Neural progenitor cell (in vitro differentiated cells): Measurements from ENCODE around the gene NDST1. TPM values are rescaled to one million over a fixed set of nuclear protein-coding genes. Genes with fewer than 3 reads are reported as not detected.
A peak's percentile ranks its signal among the peaks of the same experiment; 100 is the strongest.

Experiments used
- DNase-seq: peaks from one replicate; pipeline ENCODE4 v3.0.0-alpha.2; 2016; ENCODE audit warnings: low spot score
- H2AFZ ChIP-seq: fragments of 200-600 bp; sonication (generic); replicated peaks from 2 replicates; pipeline ENCODE4 v1.6.1; 2016; ENCODE audit warnings: antibody characterized with exemption
- H3F3A ChIP-seq: fragments of 200-600 bp; sonication (generic); 2 replicates; pipeline ENCODE4 v1.6.1; 2016; ENCODE audit warnings: antibody characterized with exemption, low read depth
- H3K27ac ChIP-seq: fragments of 200-600 bp; sonication (generic); 2 replicates; pipeline ENCODE4 v1.5.1; 2016; ENCODE audit warnings: mild to moderate bottlenecking
- H3K27me3 ChIP-seq: fragments of 200-600 bp; sonication (generic); 2 replicates; pipeline ENCODE4 v1.6.1; 2016; ENCODE audit warnings: mild to moderate bottlenecking, moderate library complexity
- H3K36me3 ChIP-seq: fragments of 200-600 bp; sonication (generic); 2 replicates; pipeline ENCODE4 v1.5.1; 2016
- H3K4me1 ChIP-seq: fragments of 200-600 bp; sonication (generic); 2 replicates; pipeline ENCODE4 v1.6.1; 2016; ENCODE audit warnings: mixed run types
- H3K4me2 ChIP-seq: fragments of 200-600 bp; sonication (generic); 2 replicates; pipeline ENCODE4 v1.6.1; 2016
- H3K4me3 ChIP-seq: fragments of 200-600 bp; sonication (generic); 2 replicates; pipeline ENCODE4 v1.5.1; 2016
- H3K79me2 ChIP-seq: fragments of 200-600 bp; sonication (generic); 2 replicates; pipeline ENCODE4 v1.6.1; 2016; ENCODE audit warnings: low read depth
- H3K9ac ChIP-seq: fragments of 200-600 bp; sonication (generic); 2 replicates; pipeline ENCODE4 v1.6.1; 2016
- H3K9me3 ChIP-seq: fragments of 200-600 bp; sonication (generic); 2 replicates; pipeline ENCODE4 v1.5.1; 2016; ENCODE audit warnings: low read depth
- H4K20me1 ChIP-seq: fragments of 200-600 bp; sonication (generic); 2 replicates; pipeline ENCODE4 v1.6.1; 2016; ENCODE audit warnings: low read depth
- H3K27ac Mint-ChIP-seq: 3 replicates; pipeline ENCODE4 v1.8.0; 2021; ENCODE audit warnings: mixed read lengths
- H3K27me3 Mint-ChIP-seq: 2 replicates; pipeline ENCODE4 v1.8.0; 2022; ENCODE audit warnings: low read depth, mild to moderate bottlenecking, inconsistent platforms, moderate library complexity, mixed read lengths; ENCODE audit not compliant: insufficient read depth
- H3K36me3 Mint-ChIP-seq: 3 replicates; pipeline ENCODE4 v1.8.0; 2021; ENCODE audit warnings: mixed read lengths
- H3K4me1 Mint-ChIP-seq: 3 replicates; pipeline ENCODE4 v1.8.0; 2021; ENCODE audit warnings: mixed read lengths
- H3K4me3 Mint-ChIP-seq: 3 replicates; pipeline ENCODE4 v1.8.0; 2021; ENCODE audit warnings: mild to moderate bottlenecking, moderate library complexity, mixed read lengths
- H3K9me3 Mint-ChIP-seq: 3 replicates; pipeline ENCODE4 v1.8.0; 2020; ENCODE audit warnings: mixed read lengths
- CTCF ChIP-seq: fragments of 200-600 bp; sonication (generic); IDR thresholded peaks from 2 replicates; pipeline ENCODE4 v1.5.1; 2017; ENCODE audit warnings: antibody characterized with exemption, mild to moderate bottlenecking
- EZH2 ChIP-seq: fragments of 200-600 bp; sonication (generic); IDR thresholded peaks from 2 replicates; pipeline ENCODE4 v1.6.1; 2017; ENCODE audit warnings: antibody characterized with exemption, mild to moderate bottlenecking, moderate library complexity
- EZH2phosphoT487 ChIP-seq: fragments of 200-600 bp; sonication (generic); IDR thresholded peaks from 2 replicates; pipeline ENCODE4 v1.6.1; 2017; ENCODE audit warnings: antibody characterized with exemption
- total RNA-seq: library from RNA; depleted of rRNA; stranded (reverse); fragments of >200 nt; gene quantifications from 2 replicates; pipeline ENCODE4 v1.2.3, GENCODE V29; 2015; ENCODE audit warnings: low replicate concordance

The NDST1 gene
- total RNA-seq, 1 donor from 2014 or later: 22.9 TPM

GRCh38 chr5:150523472-150524350, 15.8 kb downstream of the NDST1 start:
- H3K4me1 Mint-ChIP-seq: peaks cover 48% of the 10 kb centered on the region
- no peak overlapping the region for H3K27ac ChIP-seq
- peaks cover 64% of the 10 kb centered on the region for H4K20me1 ChIP-seq

GRCh38 chr5:150525163-150525562, 17.2 kb downstream of the NDST1 start:
- no peaks in the 10 kb centered on the region for H3K36me3 ChIP-seq
- no peaks in the 10 kb centered on the region for H3K27me3 ChIP-seq
- H3K79me2 ChIP-seq: peaks cover 43% of the 10 kb centered on the region
- peaks cover 52% of the 10 kb centered on the region for H3K4me1 Mint-ChIP-seq
- H3K9me3 ChIP-seq: no peaks in the 10 kb centered on the region
- no peaks in the 10 kb centered on the region for H3K9me3 Mint-ChIP-seq
- H3K9ac ChIP-seq: no peak overlapping the region
- no peak for TF ChIP-seq EZH2phosphoT487
- no peak for TF ChIP-seq CTCF
- TF ChIP-seq EZH2: no peak
- H3K36me3 Mint-ChIP-seq: peaks cover 11% of the 10 kb centered on the region
- H3K4me3 ChIP-seq: no peak overlapping the region
- DNase-seq: no peak
- peaks cover 34% of the 10 kb centered on the region for H3K4me1 ChIP-seq
- no peak overlapping the region for H3K27ac ChIP-seq
- H2AFZ ChIP-seq: no peak overlapping the region
- peaks cover 46% of the 10 kb centered on the region for H3F3A ChIP-seq
- H4K20me1 ChIP-seq: peaks cover 66% of the 10 kb centered on the region
- no peak overlapping the region for H3K27ac Mint-ChIP-seq
- H3K4me3 Mint-ChIP-seq: no peak overlapping the region
- peaks cover 2% of the 10 kb centered on the region for H3K27me3 Mint-ChIP-seq
- peak overlapping the region; percentile 15 for H3K4me2 ChIP-seq

More at GRCh38 chr5:150523472-150524350, 15.8 kb downstream of the NDST1 start:
- peaks cover 2% of the 10 kb centered on the region for H3K27me3 Mint-ChIP-seq
- H3K36me3 Mint-ChIP-seq: peaks cover 11% of the 10 kb centered on the region
- Histone ChIP-seq H3K79me2 (peaks cover 57% of the 10 kb centered on the region), H3K36me3 (no peaks in the 10 kb centered on the region), H3K4me1 (peaks cover 27% of the 10 kb centered on the region), H3K4me3 (no peak overlapping the region), H3K9ac (no peak overlapping the region), H3K27me3 (no peaks in the 10 kb centered on the region), H2AFZ (no peak overlapping the region), H3K4me2 (peak overlapping the region; percentile 27), H3F3A (peaks cover 31% of the 10 kb centered on the region), H3K9me3 (no peaks in the 10 kb centered on the region)
- peak; percentile 73 for DNase-seq
- TF ChIP-seq EZH2phosphoT487 (no peak), EZH2 (no peak), CTCF (peak; percentile 67)
- H3K27ac Mint-ChIP-seq: peak overlapping the region; percentile 33
- no peaks in the 10 kb centered on the region for H3K9me3 Mint-ChIP-seq
- H3K4me3 Mint-ChIP-seq: no peak overlapping the region

GRCh38 chr5:150525781-150526180, 17.9 kb downstream of the NDST1 start:
- Mint-ChIP-seq H3K9me3 (no peaks in the 10 kb centered on the region), H3K27ac (peak overlapping the region; percentile 46), H3K36me3 (peaks cover 11% of the 10 kb centered on the region), H3K4me3 (no peak overlapping the region), H3K27me3 (peaks cover 2% of the 10 kb centered on the region), H3K4me1 (peaks cover 59% of the 10 kb centered on the region)
- Histone ChIP-seq H2AFZ (no peak overlapping the region), H3K9ac (no peak overlapping the region), H3K27ac (no peak overlapping the region), H4K20me1 (peaks cover 72% of the 10 kb centered on the region), H3K27me3 (no peaks in the 10 kb centered on the region), H3K36me3 (no peaks in the 10 kb centered on the region), H3K4me1 (peaks cover 39% of the 10 kb centered on the region), H3K4me3 (no peak overlapping the region), H3F3A (peaks cover 46% of the 10 kb centered on the region), H3K9me3 (no peaks in the 10 kb centered on the region), H3K4me2 (no peak overlapping the region), H3K79me2 (peaks cover 42% of the 10 kb centered on the region)
- no peak for DNase-seq
- no peak for TF ChIP-seq EZH2

- H3K27me3 ChIP-seq: no peaks in the 10 kb centered on the region
- H3K27ac Mint-ChIP-seq: no peak overlapping the region
- no peaks in the 10 kb centered on the region for H3K36me3 ChIP-seq
- H3F3A ChIP-seq: peaks cover 46% of the 10 kb centered on the region
- H3K9me3 ChIP-seq: no peaks in the 10 kb centered on the region
- H3K4me2 ChIP-seq: no peak overlapping the region
- no peak overlapping the region for H3K27ac ChIP-seq
- H3K36me3 Mint-ChIP-seq: peaks cover 13% of the 10 kb centered on the region
- H3K4me1 ChIP-seq: peaks cover 43% of the 10 kb centered on the region
- no peak overlapping the region for H3K9ac ChIP-seq
- H3K27me3 Mint-ChIP-seq: peaks cover 2% of the 10 kb centered on the region
- H2AFZ ChIP-seq: no peak overlapping the region
- DNase-seq: no peak
- H3K9me3 Mint-ChIP-seq: no peaks in the 10 kb centered on the region
- peaks cover 47% of the 10 kb centered on the region for H3K79me2 ChIP-seq
- H4K20me1 ChIP-seq: peaks cover 75% of the 10 kb centered on the region
- TF ChIP-seq EZH2phosphoT487 (no peak), CTCF (no peak), EZH2 (no peak)
- H3K4me1 Mint-ChIP-seq: peaks cover 56% of the 10 kb centered on the region
- H3K4me3 ChIP-seq: no peak overlapping the region
- no peak overlapping the region for H3K4me3 Mint-ChIP-seq
Observed at GRCh38 chr5:150527038-150527437, 19.1 kb downstream of the NDST1 start.
